Stimulated activated CD8-positive, alpha-beta memory T cell treated with anti-CD3 and anti-CD28 coated beads, Interleukin-7, amount 100 ng/mL, for 48 hours (primary cell): ENCODE results near the gene TIPARP.

Experiments
- DNase-seq, 2 donors: peaks; one replicate each; pipeline ENCODE4 v3.0.0-alpha.2; 2020; ENCODE audit warnings: low read depth in 1 of 2; ENCODE audit errors: extremely low read depth in 1 of 2

Gene TIPARP

GRCh38 chr3:156675830-156676767 lies 1.7 kb downstream of the TIPARP start:
- DNase-seq, result no peak

GRCh38 chr3:156676768-156677479 lies 2.5 kb downstream of the TIPARP start:
- DNase-seq, result no peak

- DNase-seq, result no peak
These were observed 3.1 kb downstream of the TIPARP start for GRCh38 chr3:156677536-156677935.

- DNase-seq, result no peak
These were observed 3.8 kb downstream of the TIPARP start for GRCh38 chr3:156678197-156678596.

GRCh38 chr3:156680243-156680914 lies 6.0 kb downstream of the TIPARP start:
- DNase-seq, result no peak

- no peak for DNase-seq
These were observed 6.6 kb downstream of the TIPARP start for GRCh38 chr3:156681002-156681401.

- DNase-seq, result no peak
These were observed 8.1 kb downstream of the TIPARP start for GRCh38 chr3:156682501-156682900.

GRCh38 chr3:156682963-156683362 lies 8.6 kb downstream of the TIPARP start:
- DNase-seq, result no peak

- no peak for DNase-seq
These were observed 10.8 kb downstream of the TIPARP start for GRCh38 chr3:156685198-156685597.

GRCh38 chr3:156685752-156686151 lies 11.4 kb downstream of the TIPARP start:
- DNase-seq, result no peak

GRCh38 chr3:156687023-156687422 lies 12.6 kb downstream of the TIPARP start:
- DNase-seq, result no peak

- DNase-seq, result no peak
These were observed 14.5 kb downstream of the TIPARP start for GRCh38 chr3:156688632-156689452.

- no peak for DNase-seq
These were observed 15.2 kb downstream of the TIPARP start for GRCh38 chr3:156689608-156690007.

GRCh38 chr3:156691920-156692319 lies 17.5 kb downstream of the TIPARP start:
- DNase-seq, result no peak

- no peak for DNase-seq
These were observed 18.8 kb downstream of the TIPARP start for GRCh38 chr3:156693166-156693565.

GRCh38 chr3:156694536-156694935 lies 20.1 kb downstream of the TIPARP start:
- no peak for DNase-seq

- no peak for DNase-seq
These were observed 28.0 kb downstream of the TIPARP start for GRCh38 chr3:156702367-156702766.

GRCh38 chr3:156704370-156705036 lies 30.1 kb downstream of the TIPARP start:
- DNase-seq, result no peak

- no peak for DNase-seq
These were observed 31.6 kb downstream of the TIPARP start for GRCh38 chr3:156705761-156706616.
